DND-41 (cell line): Measurements from ENCODE around the gene ARSG.

Experiments used
- CTCF ChIP-seq: IDR thresholded peaks from 2 replicates; pipeline ENCODE4 v1.5.1; 2012; ENCODE audit warnings: borderline replicate concordance, low read length, moderate library complexity, mild to moderate bottlenecking; ENCODE audit not compliant: poor library complexity, severe bottlenecking; ENCODE audit errors: extremely low read depth
- EZH2 ChIP-seq: IDR thresholded peaks from 3 replicates; pipeline ENCODE4 v1.6.1; 2012; ENCODE audit warnings: borderline replicate concordance, low read depth, mild to moderate bottlenecking, moderate library complexity, low read length, inconsistent platforms; ENCODE audit not compliant: severe bottlenecking

- no peak for TF ChIP-seq EZH2
- TF ChIP-seq CTCF, result no peak
Measured at GRCh38 chr17:68260051-68260762, 31.1 kb upstream of the ARSG start.
